ENCODE results near the gene SMYD2. TPM values are rescaled to one million over a fixed set of nuclear protein-coding genes. Genes with fewer than 3 reads are reported as not detected.

SMYD2 gene
- polyA plus RNA-seq, 3 donors = 14.2 to 28.4 (median 23.6) TPM

DNA sequence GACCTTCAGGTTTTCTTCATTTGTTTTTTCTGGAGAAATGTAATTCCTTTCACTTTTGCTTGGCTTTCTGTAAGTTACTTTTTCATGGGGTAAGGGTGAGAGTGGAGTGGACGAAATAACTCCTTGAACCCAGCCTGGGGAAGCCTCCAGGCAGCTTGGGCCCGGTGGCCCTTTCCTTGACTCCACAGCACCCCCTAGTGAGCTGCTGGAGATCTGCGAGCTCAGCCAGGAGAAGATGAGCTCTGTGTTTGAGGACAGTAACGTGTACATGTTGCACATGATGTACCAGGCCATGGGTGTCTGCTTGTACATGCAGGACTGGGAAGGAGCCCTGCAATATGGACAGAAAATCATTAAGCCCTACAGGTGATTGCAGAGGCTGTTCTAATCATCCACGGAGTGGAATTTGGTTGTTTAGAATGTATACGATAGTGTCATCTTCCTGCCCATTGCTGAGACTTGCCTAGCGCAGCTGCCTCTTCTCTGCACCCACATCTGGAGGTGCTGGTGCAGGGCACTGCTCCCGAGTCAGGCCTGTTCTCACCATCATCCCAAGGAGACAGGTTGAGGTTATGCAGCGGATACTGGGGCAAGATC is 51.0 kb downstream of the SMYD2 start:
- peak; percentile 20 to 49 (median 40) for DNase-seq
- no peak overlapping the region for H3K4me3 Mint-ChIP-seq
- intact Hi-C loops (cut with micrococcal nuclease) = no loop called here
- Histone ChIP-seq H3K27me3 (ENCODE audit: control insufficient read depth in 2 of 2, insufficient read depth in 2 of 2, low read length in 2 of 2) (no peaks in the 10 kb centered on the region), H3K36me3 (replicated peaks in 1 of 2; ENCODE audit: control insufficient read depth in 1 of 2, insufficient read depth in 2 of 2, low read length in 2 of 2) (peaks cover 11 to 27% of the 10 kb centered on the region in 2 donors), H3K4me1 (ENCODE audit: control insufficient read depth in 1 of 2, insufficient read depth in 2 of 2, low read length in 2 of 2) (no peaks in the 10 kb centered on the region), H3K4me2 (replicated peaks; ENCODE audit: extremely low read depth, low read length, poor library complexity, severe bottlenecking) (no peak overlapping the region), H3K9ac (ENCODE audit: insufficient read depth, low read length, poor library complexity, severe bottlenecking) (no peak overlapping the region), H4K20me1 (ENCODE audit: insufficient read depth, low read length) (no peaks in the 10 kb centered on the region), H3K79me2 (ENCODE audit: insufficient read depth, low read length) (no peaks in the 10 kb centered on the region), H3K4me3 (replicated peaks in 1 of 3; ENCODE audit: low read depth in 2 of 3, low read length in 3 of 3) (no peak overlapping the region), H3K27ac (ENCODE audit: low read depth in 1 of 2, low read length in 2 of 2) (no peak overlapping the region), H3K9me3 (replicated peaks in 1 of 2; ENCODE audit: control insufficient read depth in 1 of 2, insufficient read depth in 1 of 2, low read length in 2 of 2) (no peaks in the 10 kb centered on the region), H2AFZ (ENCODE audit: insufficient read depth, low read depth, low read length, poor library complexity, severe bottlenecking) (no peak overlapping the region)
- 66% methylated on average over 4 of the region's 9 CpGs for WGBS (ENCODE audit: insufficient coverage)
- H3K9me3 Mint-ChIP-seq = no peaks in the 10 kb centered on the region
- peaks cover 49 to 51% of the 10 kb centered on the region in 2 donors for H3K36me3 Mint-ChIP-seq
- peak overlapping the region in 1 of 7 donors; percentile 38 for H3K27ac Mint-ChIP-seq
- H3K27me3 Mint-ChIP-seq (ENCODE audit: low read depth in 3 of 3) = peaks cover 0 to 3% (median 2%) of the 10 kb centered on the region in 3 donors
- H3K4me1 Mint-ChIP-seq = peaks cover 2% of the 10 kb centered on the region
- TF ChIP-seq CTCF (IDR thresholded peaks at IDR 0.05) = peak; percentile 92

DNA sequence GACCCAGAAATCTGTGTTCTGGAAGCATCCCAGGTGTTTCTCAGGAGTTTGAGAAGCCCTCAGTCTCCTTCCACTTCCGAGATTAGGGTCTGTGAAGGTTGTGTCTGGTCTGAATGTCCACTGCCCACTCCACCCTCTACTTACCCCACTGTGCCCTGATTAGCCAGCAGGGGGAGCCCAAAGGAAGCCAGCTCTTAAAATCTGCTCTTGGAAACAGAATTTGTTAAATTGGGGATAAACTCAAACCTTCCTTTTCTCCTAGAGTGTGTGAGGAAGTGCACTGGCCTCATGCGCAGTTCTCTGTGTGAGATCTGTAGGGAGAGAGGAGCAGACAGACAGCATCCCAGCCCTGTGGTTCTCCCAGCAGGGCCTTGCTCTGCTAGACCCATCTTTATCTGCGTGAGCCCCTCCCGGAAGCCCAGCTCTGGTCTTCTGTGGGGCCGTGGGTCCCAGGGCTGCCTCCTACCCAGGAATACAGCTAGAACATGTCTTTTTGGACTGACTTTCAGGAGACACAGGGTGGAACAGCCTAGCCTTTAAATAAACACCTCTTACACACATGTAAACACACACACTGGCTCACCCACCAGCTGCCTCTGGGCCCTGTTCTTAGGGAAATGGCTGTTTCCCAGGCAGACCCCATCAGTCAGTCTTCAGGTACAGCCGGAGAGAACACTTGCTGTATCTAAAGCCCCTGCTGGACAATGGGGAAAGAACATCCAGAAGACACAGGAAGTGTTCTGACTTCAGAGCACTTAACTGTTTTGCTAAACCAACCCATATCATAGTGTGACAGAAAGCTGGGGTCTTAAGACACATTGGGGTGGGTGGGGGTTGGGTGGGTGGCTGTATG is 52.2 kb downstream of the SMYD2 start:
- no peak overlapping the region for H3K9ac ChIP-seq (ENCODE audit: insufficient read depth, low read length, poor library complexity, severe bottlenecking)
- no peaks in the 10 kb centered on the region for H3K9me3 Mint-ChIP-seq
- peaks cover 0 to 2% (median 2%) of the 10 kb centered on the region in 3 donors for H3K27me3 Mint-ChIP-seq (ENCODE audit: low read depth in 3 of 3)
- H3K27me3 ChIP-seq (ENCODE audit: control insufficient read depth in 2 of 2, insufficient read depth in 2 of 2, low read length in 2 of 2) = no peaks in the 10 kb centered on the region
- H3K79me2 ChIP-seq (ENCODE audit: insufficient read depth, low read length) = no peaks in the 10 kb centered on the region
- peaks cover 11 to 37% of the 10 kb centered on the region in 2 donors for H3K36me3 ChIP-seq (replicated peaks in 1 of 2; ENCODE audit: control insufficient read depth in 1 of 2, insufficient read depth in 2 of 2, low read length in 2 of 2)
- no peak overlapping the region for H2AFZ ChIP-seq (ENCODE audit: insufficient read depth, low read depth, low read length, poor library complexity, severe bottlenecking)
- H3K27ac ChIP-seq (ENCODE audit: low read depth in 1 of 2, low read length in 2 of 2) = no peak overlapping the region
- peak overlapping the region in 1 of 7 donors; percentile 74 for H3K27ac Mint-ChIP-seq
- H3K4me1 ChIP-seq (ENCODE audit: control insufficient read depth in 1 of 2, insufficient read depth in 2 of 2, low read length in 2 of 2) = no peaks in the 10 kb centered on the region
- TF ChIP-seq CTCF (IDR thresholded peaks at IDR 0.05) = peak; percentile 73
- peak in 2 of 3 donors; percentile 13 to 24 for DNase-seq
- H3K4me2 ChIP-seq (replicated peaks; ENCODE audit: extremely low read depth, low read length, poor library complexity, severe bottlenecking) = no peak overlapping the region
- H3K9me3 ChIP-seq (replicated peaks in 1 of 2; ENCODE audit: control insufficient read depth in 1 of 2, insufficient read depth in 1 of 2, low read length in 2 of 2) = no peaks in the 10 kb centered on the region
- 93% methylated on average over 4 of the region's 6 CpGs for WGBS (ENCODE audit: insufficient coverage)
- peaks cover 53 to 56% of the 10 kb centered on the region in 2 donors for H3K36me3 Mint-ChIP-seq
- H3K4me3 Mint-ChIP-seq = no peak overlapping the region
- H3K4me3 ChIP-seq (replicated peaks in 1 of 3; ENCODE audit: low read depth in 2 of 3, low read length in 3 of 3) = no peak overlapping the region
- intact Hi-C loops (cut with micrococcal nuclease) = no loop called here
- H4K20me1 ChIP-seq (ENCODE audit: insufficient read depth, low read length) = no peaks in the 10 kb centered on the region
- no peaks in the 10 kb centered on the region for H3K4me1 Mint-ChIP-seq

Measured in CD14-positive monocyte (primary cell).